ENCODE measurements around the gene ARHGEF17. TPM values are rescaled to one million over a fixed set of nuclear protein-coding genes. Genes with fewer than 3 reads are reported as not detected.

The ARHGEF17 gene
- total and polyA plus RNA-seq, 2 experiments from 2014 or later = 15.3 to 23.5 TPM

- TF ChIP-seq EZH2 (IDR thresholded peaks at IDR 0.05; ENCODE audit: insufficient read depth, poor library complexity, severe bottlenecking) = no peak
- no peak for TF ChIP-seq EZH2phosphoT487 (IDR thresholded peaks at IDR 0.05; ENCODE audit: insufficient read depth, low read depth)
- no peaks in the 10 kb centered on the region for H4K20me1 ChIP-seq (ENCODE audit: insufficient read depth)
- WGBS, 2 experiments (ENCODE audit: low coverage in 1 of 2, low lambda C conversion rate in 2 of 2, missing lambda C conversion rate in 2 of 2) = 95 to 98% methylated on average over 10 of the region's 10 CpGs
Observed at GRCh38 chr11:73379189-73379880, 71.3 kb downstream of the ARHGEF17 start.

DNA sequence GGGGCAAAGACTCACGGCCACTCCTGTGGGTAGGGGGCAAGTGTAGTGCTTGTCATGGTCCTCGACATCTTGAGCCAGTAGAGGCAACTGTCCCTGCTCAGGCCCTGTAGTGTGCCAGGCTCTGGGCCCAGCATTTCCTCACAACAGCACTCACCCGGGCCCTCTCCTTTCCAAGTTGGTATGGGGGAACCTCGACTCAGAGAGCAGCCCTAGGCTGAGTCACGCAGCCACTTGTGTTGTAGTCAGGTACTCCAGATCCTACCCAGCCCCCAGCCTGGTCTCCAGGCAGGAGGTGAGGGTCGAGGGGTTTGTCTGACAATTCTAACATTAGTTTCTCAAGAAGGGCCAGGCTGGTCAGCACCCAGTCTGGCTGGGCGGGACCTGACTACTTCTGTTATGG lies 72.3 kb downstream of the ARHGEF17 start:
- H3K4me1 ChIP-seq (ENCODE audit: insufficient read depth) = 0 out of 2 replicates have a peak, but pooled peaks cover 7% of the 10 kb centered on the region
- WGBS, 2 experiments (ENCODE audit: low coverage in 1 of 2, low lambda C conversion rate in 2 of 2, missing lambda C conversion rate in 2 of 2) = 63 to 66% methylated on average over 7 of the region's 7 CpGs
- peaks cover 88% of the 10 kb centered on the region for H3K79me2 ChIP-seq (ENCODE audit: insufficient read depth)
- in situ Hi-C loops (cut with MboI) = no loop called here
- peak; percentile 38 for DNase-seq
- no peak overlapping the region for H3K4me2 ChIP-seq (ENCODE audit: unreplicated experiment)
- no peak overlapping the region for H3K9ac ChIP-seq
- H2AFZ ChIP-seq = no peak overlapping the region
- H3K27me3 ChIP-seq (replicated peaks; ENCODE audit: insufficient read depth) = no peaks in the 10 kb centered on the region
- no peaks in the 10 kb centered on the region for H3K9me3 ChIP-seq (ENCODE audit: low read depth)
- no peak for TF ChIP-seq EZH2phosphoT487 (IDR thresholded peaks at IDR 0.05; ENCODE audit: insufficient read depth, low read depth)
- TF ChIP-seq EZH2 (IDR thresholded peaks at IDR 0.05; ENCODE audit: insufficient read depth, poor library complexity, severe bottlenecking) = no peak
- no peaks in the 10 kb centered on the region for H3K9me2 ChIP-seq (ENCODE audit: insufficient read depth)
- no peak overlapping the region for H3K4me3 ChIP-seq
- H3F3A ChIP-seq (ENCODE audit: insufficient read depth) = no peaks in the 10 kb centered on the region
- no peaks in the 10 kb centered on the region for H4K20me1 ChIP-seq (ENCODE audit: insufficient read depth)
- H3K36me3 ChIP-seq (ENCODE audit: low read depth) = no peaks in the 10 kb centered on the region
- no peak overlapping the region for H3K27ac ChIP-seq

More at GRCh38 chr11:73379189-73379880, 71.3 kb downstream of the ARHGEF17 start:
- Histone ChIP-seq H3K4me3 (no peak overlapping the region), H3K9me3 (ENCODE audit: low read depth) (no peaks in the 10 kb centered on the region), H3K36me3 (ENCODE audit: low read depth) (no peaks in the 10 kb centered on the region), H2AFZ (no peak overlapping the region), H3F3A (ENCODE audit: insufficient read depth) (no peaks in the 10 kb centered on the region), H3K9me2 (ENCODE audit: insufficient read depth) (no peaks in the 10 kb centered on the region), H3K4me1 (ENCODE audit: insufficient read depth) (0 out of 2 replicates have a peak, but pooled peaks cover 7% of the 10 kb centered on the region), H3K27ac (no peak overlapping the region), H3K9ac (no peak overlapping the region), H3K79me2 (ENCODE audit: insufficient read depth) (peaks cover 78% of the 10 kb centered on the region), H3K27me3 (replicated peaks; ENCODE audit: insufficient read depth) (no peaks in the 10 kb centered on the region), H3K4me2 (ENCODE audit: unreplicated experiment) (no peak overlapping the region)
- no peak for DNase-seq
- in situ Hi-C loops (cut with MboI) = no loop called here

DNA sequence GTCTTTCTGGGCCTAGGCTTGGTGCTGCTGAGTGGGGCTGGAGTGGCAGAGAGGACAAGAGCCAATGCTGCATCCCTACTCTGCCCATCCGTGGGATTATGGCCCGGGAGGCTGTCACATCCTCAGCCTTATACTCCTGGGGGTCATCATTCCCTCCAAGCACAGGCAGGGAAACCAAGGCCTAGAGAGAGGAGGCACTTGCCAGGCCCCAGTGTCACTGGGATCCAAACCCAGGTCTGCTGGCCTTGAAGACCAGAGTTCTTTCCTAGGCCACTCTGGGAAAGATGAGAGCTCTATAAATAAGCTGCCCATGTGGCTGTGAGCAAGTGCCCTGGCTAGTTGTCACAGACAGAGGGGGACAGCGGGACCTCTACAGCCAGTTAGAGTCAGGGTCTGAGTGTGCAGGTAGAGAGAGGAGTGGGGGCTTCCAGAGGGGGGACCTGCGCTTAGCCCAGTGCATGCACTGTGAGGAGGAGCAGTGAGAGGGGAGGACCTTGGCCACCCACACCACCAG lies 72.9 kb downstream of the ARHGEF17 start:
- no peak overlapping the region for H2AFZ ChIP-seq
- no peaks in the 10 kb centered on the region for H3K27me3 ChIP-seq (replicated peaks; ENCODE audit: insufficient read depth)
- 97 to 100% methylated on average over 4 of the region's 4 CpGs for WGBS, 2 experiments (ENCODE audit: low coverage in 1 of 2, low lambda C conversion rate in 2 of 2, missing lambda C conversion rate in 2 of 2)
- no peak for DNase-seq
- H3K4me2 ChIP-seq (ENCODE audit: unreplicated experiment) = no peak overlapping the region
- H3K36me3 ChIP-seq (ENCODE audit: low read depth) = no peaks in the 10 kb centered on the region
- no peaks in the 10 kb centered on the region for H3K9me2 ChIP-seq (ENCODE audit: insufficient read depth)
- H3K4me1 ChIP-seq (ENCODE audit: insufficient read depth) = peaks cover 7% of the 10 kb centered on the region; the same call in 1 of the 2 replicates
- in situ Hi-C loops (cut with MboI) = no loop called here
- TF ChIP-seq EZH2 (IDR thresholded peaks at IDR 0.05; ENCODE audit: insufficient read depth, poor library complexity, severe bottlenecking) (no peak), EZH2phosphoT487 (IDR thresholded peaks at IDR 0.05; ENCODE audit: insufficient read depth, low read depth) (no peak)
- H3F3A ChIP-seq (ENCODE audit: insufficient read depth) = no peaks in the 10 kb centered on the region
- no peaks in the 10 kb centered on the region for H4K20me1 ChIP-seq (ENCODE audit: insufficient read depth)
- no peak overlapping the region for H3K9ac ChIP-seq
- H3K79me2 ChIP-seq (ENCODE audit: insufficient read depth) = peaks cover 95% of the 10 kb centered on the region
- H3K9me3 ChIP-seq (ENCODE audit: low read depth) = no peaks in the 10 kb centered on the region
- no peak overlapping the region for H3K27ac ChIP-seq
- no peak overlapping the region for H3K4me3 ChIP-seq

DNA sequence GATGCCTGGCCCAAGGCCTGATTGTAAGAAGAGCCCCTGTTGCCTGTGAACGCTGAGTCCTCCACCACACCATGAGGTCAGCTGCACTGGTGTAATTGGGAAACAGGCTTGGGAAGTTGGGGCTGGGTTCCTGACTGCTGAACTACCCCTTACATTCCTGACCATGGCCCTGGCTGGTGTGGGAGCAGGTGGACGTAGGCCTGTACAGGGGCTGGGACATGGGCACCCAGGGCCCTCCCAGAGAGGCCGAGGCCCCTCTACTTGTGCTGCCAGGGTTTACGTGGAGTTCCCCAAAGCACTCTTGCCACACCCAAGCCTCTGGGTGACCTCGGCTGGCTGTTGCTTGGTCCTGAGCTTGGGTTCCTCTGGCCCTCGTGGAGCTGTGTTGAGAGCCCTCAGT lies 73.5 kb downstream of the ARHGEF17 start:
- H3K4me1 ChIP-seq (ENCODE audit: insufficient read depth) = peaks cover 7% of the 10 kb centered on the region; the same call in 1 of the 2 replicates
- no peak overlapping the region for H3K9ac ChIP-seq
- in situ Hi-C loops (cut with MboI) = no loop called here
- no peak overlapping the region for H3K4me3 ChIP-seq
- no peak for DNase-seq
- TF ChIP-seq EZH2 (IDR thresholded peaks at IDR 0.05; ENCODE audit: insufficient read depth, poor library complexity, severe bottlenecking) (no peak), EZH2phosphoT487 (IDR thresholded peaks at IDR 0.05; ENCODE audit: insufficient read depth, low read depth) (no peak)
- no peaks in the 10 kb centered on the region for H3K9me2 ChIP-seq (ENCODE audit: insufficient read depth)
- H3K27me3 ChIP-seq (replicated peaks; ENCODE audit: insufficient read depth) = no peaks in the 10 kb centered on the region
- H3F3A ChIP-seq (ENCODE audit: insufficient read depth) = no peaks in the 10 kb centered on the region
- H3K27ac ChIP-seq = no peak overlapping the region
- H3K4me2 ChIP-seq (ENCODE audit: unreplicated experiment) = no peak overlapping the region
- peaks cover 100% of the 10 kb centered on the region for H3K79me2 ChIP-seq (ENCODE audit: insufficient read depth)
- H3K36me3 ChIP-seq (ENCODE audit: low read depth) = no peaks in the 10 kb centered on the region
- H2AFZ ChIP-seq = no peak overlapping the region
- 90 to 93% methylated on average over 6 of the region's 6 CpGs for WGBS, 2 experiments (ENCODE audit: low coverage in 1 of 2, low lambda C conversion rate in 2 of 2, missing lambda C conversion rate in 2 of 2)
- H4K20me1 ChIP-seq (ENCODE audit: insufficient read depth) = no peaks in the 10 kb centered on the region
- H3K9me3 ChIP-seq (ENCODE audit: low read depth) = no peaks in the 10 kb centered on the region

Measured in GM23248 (cell line).